IMR-90 (cell line): Measurements from ENCODE around the gene COL13A1.

Source experiments
- CEBPB ChIP-seq: IDR thresholded peaks from 2 replicates; pipeline ENCODE4 v1.6.1; 2012; ENCODE audit warnings: low read depth, low read length, improper control_type of control experiment
- CHD1 ChIP-seq: IDR thresholded peaks from 2 replicates; pipeline ENCODE4 v1.6.1; 2012; ENCODE audit warnings: low read depth, low read length, improper control_type of control experiment
- FOS ChIP-seq: fragments of 150-350 bp; IDR thresholded peaks from 2 replicates; pipeline ENCODE4 v1.6.1; 2016; ENCODE audit warnings: low read depth, low read length
- MAFK ChIP-seq: IDR thresholded peaks from 2 replicates; pipeline ENCODE4 v1.6.1; 2012; ENCODE audit warnings: low read depth, low read length, improper control_type of control experiment
- MXI1 ChIP-seq: IDR thresholded peaks from 2 replicates; pipeline ENCODE4 v1.6.1; 2012; ENCODE audit warnings: low read depth, mild to moderate bottlenecking, low read length, moderate library complexity, borderline replicate concordance
- NFE2L2 ChIP-seq: fragments of 150-350 bp; IDR thresholded peaks from 2 replicates; pipeline ENCODE4 v1.6.1; 2016; ENCODE audit warnings: low read depth, mild to moderate bottlenecking, low read length
- POLR2A ChIP-seq: IDR thresholded peaks from 2 replicates; pipeline ENCODE4 v1.6.1; 2012; ENCODE audit warnings: mild to moderate bottlenecking, low read depth, low read length
- RAD21 ChIP-seq: IDR thresholded peaks from 2 replicates; pipeline ENCODE4 v1.6.1; 2012; ENCODE audit warnings: low read length, improper control_type of control experiment
- RFX5 ChIP-seq: IDR thresholded peaks from 2 replicates; pipeline ENCODE4 v1.8.0; 2012; ENCODE audit warnings: low read depth, mild to moderate bottlenecking, low read length, moderate library complexity
- SMC3 ChIP-seq: fragments of 150-350 bp; IDR thresholded peaks from 2 replicates; pipeline ENCODE4 v1.6.1; 2016; ENCODE audit warnings: low read depth, mild to moderate bottlenecking, antibody characterized with exemption, low read length, moderate library complexity
- TF ChIP-seq, protein P1 (sequence below): conservative IDR thresholded peaks from 2 replicates; pipeline ENCODE4 v1.5.1; 2012; ENCODE audit warnings: mild to moderate bottlenecking, low read depth, low read length, improper control_type of control experiment
- TF ChIP-seq, protein P2 (sequence below): fragments of 150-350 bp; IDR thresholded peaks from 2 replicates; pipeline ENCODE4 v1.6.1; 2017; ENCODE audit warnings: mild to moderate bottlenecking, antibody characterized with exemption, low read length, low read depth
- TF ChIP-seq, protein P3 (sequence below): fragments of 150-350 bp; IDR thresholded peaks from 2 replicates; pipeline ENCODE4 v1.6.1; 2016; ENCODE audit warnings: low read depth, mild to moderate bottlenecking, low read length, moderate library complexity, borderline replicate concordance

DNA sequence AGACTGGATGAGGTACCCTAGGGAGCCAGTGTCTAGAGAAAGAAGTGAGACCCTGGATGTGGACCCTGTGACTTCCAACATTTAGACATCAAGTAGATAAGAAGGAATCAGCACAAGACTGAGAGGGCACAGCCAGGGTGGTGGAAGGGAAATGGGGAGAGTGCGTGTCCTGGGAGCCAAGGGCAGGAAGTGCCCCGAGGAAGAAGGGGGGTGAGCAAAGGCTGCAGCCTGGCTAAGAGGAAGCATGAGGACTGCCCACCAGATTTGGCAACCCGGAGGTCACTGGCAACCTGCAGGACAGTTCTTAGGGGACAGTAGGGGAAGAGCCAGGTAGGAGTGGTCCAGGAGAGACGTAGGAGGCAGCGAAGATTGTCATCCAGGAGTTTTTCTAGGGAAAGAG, 14.8 kb downstream of the COL13A1 start:
- TF ChIP-seq RFX5 (no peak), POLR2A (no peak), RAD21 (no peak), NFE2L2 (no peak), CEBPB (no peak), SMC3 (no peak), CHD1 (no peak), MAFK (no peak), MXI1 (no peak), FOS (no peak)
- TF ChIP-seq, protein P1, sequence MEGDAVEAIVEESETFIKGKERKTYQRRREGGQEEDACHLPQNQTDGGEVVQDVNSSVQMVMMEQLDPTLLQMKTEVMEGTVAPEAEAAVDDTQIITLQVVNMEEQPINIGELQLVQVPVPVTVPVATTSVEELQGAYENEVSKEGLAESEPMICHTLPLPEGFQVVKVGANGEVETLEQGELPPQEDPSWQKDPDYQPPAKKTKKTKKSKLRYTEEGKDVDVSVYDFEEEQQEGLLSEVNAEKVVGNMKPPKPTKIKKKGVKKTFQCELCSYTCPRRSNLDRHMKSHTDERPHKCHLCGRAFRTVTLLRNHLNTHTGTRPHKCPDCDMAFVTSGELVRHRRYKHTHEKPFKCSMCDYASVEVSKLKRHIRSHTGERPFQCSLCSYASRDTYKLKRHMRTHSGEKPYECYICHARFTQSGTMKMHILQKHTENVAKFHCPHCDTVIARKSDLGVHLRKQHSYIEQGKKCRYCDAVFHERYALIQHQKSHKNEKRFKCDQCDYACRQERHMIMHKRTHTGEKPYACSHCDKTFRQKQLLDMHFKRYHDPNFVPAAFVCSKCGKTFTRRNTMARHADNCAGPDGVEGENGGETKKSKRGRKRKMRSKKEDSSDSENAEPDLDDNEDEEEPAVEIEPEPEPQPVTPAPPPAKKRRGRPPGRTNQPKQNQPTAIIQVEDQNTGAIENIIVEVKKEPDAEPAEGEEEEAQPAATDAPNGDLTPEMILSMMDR: no peak
- TF ChIP-seq, protein P2, sequence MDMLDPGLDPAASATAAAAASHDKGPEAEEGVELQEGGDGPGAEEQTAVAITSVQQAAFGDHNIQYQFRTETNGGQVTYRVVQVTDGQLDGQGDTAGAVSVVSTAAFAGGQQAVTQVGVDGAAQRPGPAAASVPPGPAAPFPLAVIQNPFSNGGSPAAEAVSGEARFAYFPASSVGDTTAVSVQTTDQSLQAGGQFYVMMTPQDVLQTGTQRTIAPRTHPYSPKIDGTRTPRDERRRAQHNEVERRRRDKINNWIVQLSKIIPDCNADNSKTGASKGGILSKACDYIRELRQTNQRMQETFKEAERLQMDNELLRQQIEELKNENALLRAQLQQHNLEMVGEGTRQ: no peak
- TF ChIP-seq, protein P3, sequence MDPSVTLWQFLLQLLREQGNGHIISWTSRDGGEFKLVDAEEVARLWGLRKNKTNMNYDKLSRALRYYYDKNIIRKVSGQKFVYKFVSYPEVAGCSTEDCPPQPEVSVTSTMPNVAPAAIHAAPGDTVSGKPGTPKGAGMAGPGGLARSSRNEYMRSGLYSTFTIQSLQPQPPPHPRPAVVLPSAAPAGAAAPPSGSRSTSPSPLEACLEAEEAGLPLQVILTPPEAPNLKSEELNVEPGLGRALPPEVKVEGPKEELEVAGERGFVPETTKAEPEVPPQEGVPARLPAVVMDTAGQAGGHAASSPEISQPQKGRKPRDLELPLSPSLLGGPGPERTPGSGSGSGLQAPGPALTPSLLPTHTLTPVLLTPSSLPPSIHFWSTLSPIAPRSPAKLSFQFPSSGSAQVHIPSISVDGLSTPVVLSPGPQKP: no peak
